ENCODE measurements around the gene GATB.

The GATB gene

DNA sequence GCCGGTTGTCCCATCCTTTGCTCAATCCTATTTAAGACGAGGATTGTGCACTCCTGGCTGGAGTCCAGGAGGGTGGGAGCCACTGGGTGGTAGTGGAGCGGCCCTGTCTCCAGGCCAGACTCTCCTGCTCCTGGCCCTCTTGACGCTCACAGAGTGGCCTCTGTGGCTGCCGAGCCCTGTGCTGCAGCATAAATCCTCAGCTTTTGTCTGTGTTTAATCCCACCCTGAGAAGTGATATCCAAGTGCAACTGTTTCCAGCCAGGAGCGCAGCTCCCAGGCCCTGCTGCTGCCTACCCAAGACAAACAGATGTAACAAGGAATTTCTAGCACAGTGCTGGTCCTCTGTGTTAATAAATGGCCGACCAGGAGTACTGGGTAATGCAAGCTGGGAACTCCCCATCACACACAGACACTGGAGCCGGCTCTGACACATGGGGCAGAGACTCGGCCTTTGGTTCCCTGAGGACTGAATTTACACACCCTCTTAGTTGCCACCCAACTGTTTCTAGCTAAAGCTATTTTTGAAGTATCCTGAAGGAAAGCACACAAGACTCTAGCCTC is 85.3 kb downstream of the GATB start:
- Mint-ChIP-seq H3K9me3 (no peaks in the 10 kb centered on the region), H3K4me1 (ENCODE audit: low read depth) (no peaks in the 10 kb centered on the region), H3K4me3 (no peak overlapping the region), H3K27ac (no peak overlapping the region), H3K36me3 (ENCODE audit: low read depth) (peaks cover 50% of the 10 kb centered on the region), H3K27me3 (no peaks in the 10 kb centered on the region)
- intact Hi-C loops (cut with micrococcal nuclease): no loop called here

DNA sequence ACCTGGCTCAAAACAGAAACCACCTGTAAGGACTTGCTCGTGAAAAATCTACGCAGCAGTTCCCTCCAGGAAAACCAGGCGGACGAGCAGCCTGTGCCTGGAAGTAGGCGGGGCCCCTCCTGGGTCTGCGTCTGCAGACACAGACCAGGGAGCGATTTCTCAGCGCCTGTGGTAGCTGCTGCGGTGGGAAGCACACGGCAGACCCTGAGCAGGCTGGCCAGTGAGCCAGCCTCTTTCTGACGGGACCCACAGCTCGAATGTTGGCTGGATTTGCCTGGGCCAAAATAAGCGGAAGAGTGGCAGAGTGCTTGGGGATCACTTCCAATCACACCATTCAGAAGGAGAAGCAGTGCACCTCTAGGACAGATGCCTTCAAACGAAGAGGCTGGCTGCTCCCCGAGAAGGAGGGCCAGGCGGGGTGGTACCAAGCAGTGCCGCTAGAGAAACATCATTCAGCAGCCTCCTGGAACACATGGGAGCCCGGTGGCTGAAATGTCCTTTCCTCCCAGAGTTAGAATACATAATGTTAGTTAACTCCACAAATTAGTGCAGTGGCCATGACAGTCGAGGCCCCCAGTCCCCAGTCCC is 85.9 kb downstream of the GATB start:
- no peak overlapping the region for H3K27ac Mint-ChIP-seq
- no peaks in the 10 kb centered on the region for H3K9me3 Mint-ChIP-seq
- no peaks in the 10 kb centered on the region for H3K27me3 Mint-ChIP-seq
- H3K4me3 Mint-ChIP-seq: no peak overlapping the region
- peaks cover 47% of the 10 kb centered on the region for H3K36me3 Mint-ChIP-seq (ENCODE audit: low read depth)
- intact Hi-C loops (cut with micrococcal nuclease): no loop called here
- no peaks in the 10 kb centered on the region for H3K4me1 Mint-ChIP-seq (ENCODE audit: low read depth)

GRCh38 chr4:151673908-151674520 is 86.8 kb downstream of the GATB start:
- Mint-ChIP-seq H3K27me3 (no peaks in the 10 kb centered on the region), H3K27ac (no peak overlapping the region), H3K9me3 (no peaks in the 10 kb centered on the region), H3K4me3 (no peak overlapping the region), H3K4me1 (ENCODE audit: low read depth) (no peaks in the 10 kb centered on the region), H3K36me3 (ENCODE audit: low read depth) (peaks cover 43% of the 10 kb centered on the region)
- intact Hi-C loops (cut with micrococcal nuclease): no loop called here

- Mint-ChIP-seq H3K4me3 (no peak overlapping the region), H3K27me3 (no peaks in the 10 kb centered on the region), H3K36me3 (ENCODE audit: low read depth) (peaks cover 33% of the 10 kb centered on the region), H3K27ac (no peak overlapping the region), H3K9me3 (no peaks in the 10 kb centered on the region), H3K4me1 (ENCODE audit: low read depth) (no peaks in the 10 kb centered on the region)
- intact Hi-C loops (cut with micrococcal nuclease): no loop called here
Measured at GRCh38 chr4:151672996-151673395, 87.8 kb downstream of the GATB start.

DNA sequence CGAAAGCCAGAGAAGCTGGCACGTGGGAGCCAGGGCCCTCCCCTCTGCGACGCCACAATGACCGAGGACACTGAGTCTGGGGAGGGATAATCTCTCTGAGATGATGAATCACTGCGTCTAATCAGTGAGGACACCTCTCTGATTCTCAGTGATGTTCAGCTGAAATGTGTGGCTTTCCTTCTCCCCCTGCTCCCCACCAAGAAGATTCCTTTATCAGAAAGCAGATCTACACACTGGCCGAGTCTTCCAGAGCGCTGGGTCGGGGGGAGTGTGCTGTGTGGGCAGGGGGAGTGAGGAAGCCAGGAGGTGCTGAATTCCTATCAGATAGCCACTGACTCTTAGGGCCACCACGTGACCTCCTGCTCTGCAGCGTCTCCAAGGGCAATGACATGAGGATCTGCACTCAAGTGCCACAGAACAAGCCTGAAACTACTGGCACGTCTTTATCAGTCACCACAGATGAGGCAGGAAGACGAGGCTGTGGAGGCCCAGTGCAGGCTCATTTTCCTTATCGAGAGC is 89.2 kb downstream of the GATB start:
- Mint-ChIP-seq H3K4me1 (ENCODE audit: low read depth) (no peaks in the 10 kb centered on the region), H3K27ac (no peak overlapping the region), H3K9me3 (no peaks in the 10 kb centered on the region), H3K4me3 (no peak overlapping the region), H3K36me3 (ENCODE audit: low read depth) (peaks cover 25% of the 10 kb centered on the region), H3K27me3 (no peaks in the 10 kb centered on the region)
- intact Hi-C loops (cut with micrococcal nuclease): no loop called here

- no peaks in the 10 kb centered on the region for H3K4me1 Mint-ChIP-seq (ENCODE audit: low read depth)
- intact Hi-C loops (cut with micrococcal nuclease): no loop called here
- no peaks in the 10 kb centered on the region for H3K9me3 Mint-ChIP-seq
- H3K27me3 Mint-ChIP-seq: no peaks in the 10 kb centered on the region
- H3K36me3 Mint-ChIP-seq (ENCODE audit: low read depth): peaks cover 25% of the 10 kb centered on the region
- no peak overlapping the region for H3K27ac Mint-ChIP-seq
- no peak overlapping the region for H3K4me3 Mint-ChIP-seq
Measured at GRCh38 chr4:151670843-151671242, 90.0 kb downstream of the GATB start.

DNA sequence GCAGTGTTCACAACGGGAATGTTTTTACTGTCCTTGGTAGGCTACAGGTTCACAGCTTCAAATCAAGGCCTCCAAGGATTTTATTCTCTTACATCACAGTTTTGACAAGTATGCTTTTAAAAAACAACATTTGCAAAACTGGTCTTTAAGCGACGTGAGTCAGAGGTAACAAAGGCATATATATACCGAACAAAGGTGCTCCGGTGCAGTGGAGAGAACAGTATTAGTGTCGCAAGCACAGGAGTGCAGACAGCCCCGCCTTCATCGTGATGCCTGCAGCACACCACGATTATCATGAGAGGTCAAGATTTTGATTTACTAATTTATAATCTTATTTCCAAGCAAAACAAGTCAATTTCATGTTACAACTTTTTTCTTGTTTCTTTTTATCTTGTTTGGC is 90.8 kb downstream of the GATB start:
- intact Hi-C loops (cut with micrococcal nuclease): no loop called here
- Mint-ChIP-seq H3K4me1 (ENCODE audit: low read depth) (peaks cover 7% of the 10 kb centered on the region), H3K9me3 (no peaks in the 10 kb centered on the region), H3K27ac (no peak overlapping the region), H3K4me3 (no peak overlapping the region), H3K36me3 (ENCODE audit: low read depth) (peaks cover 25% of the 10 kb centered on the region), H3K27me3 (no peaks in the 10 kb centered on the region)

- H3K36me3 Mint-ChIP-seq (ENCODE audit: low read depth): peaks cover 25% of the 10 kb centered on the region
- intact Hi-C loops (cut with micrococcal nuclease): no loop called here
- H3K27me3 Mint-ChIP-seq: no peaks in the 10 kb centered on the region
- H3K9me3 Mint-ChIP-seq: no peaks in the 10 kb centered on the region
- no peak overlapping the region for H3K4me3 Mint-ChIP-seq
- H3K4me1 Mint-ChIP-seq (ENCODE audit: low read depth): peaks cover 9% of the 10 kb centered on the region
- H3K27ac Mint-ChIP-seq: no peak overlapping the region
Measured at GRCh38 chr4:151668689-151669402, 92.0 kb downstream of the GATB start.

- Mint-ChIP-seq H3K4me1 (ENCODE audit: low read depth) (peaks cover 9% of the 10 kb centered on the region), H3K27ac (no peak overlapping the region), H3K4me3 (no peak overlapping the region), H3K9me3 (no peaks in the 10 kb centered on the region), H3K36me3 (ENCODE audit: low read depth) (peaks cover 16% of the 10 kb centered on the region), H3K27me3 (no peaks in the 10 kb centered on the region)
- intact Hi-C loops (cut with micrococcal nuclease): no loop called here
Measured at GRCh38 chr4:151667666-151668065, 93.1 kb downstream of the GATB start.

- Mint-ChIP-seq H3K4me1 (ENCODE audit: low read depth) (peaks cover 9% of the 10 kb centered on the region), H3K27ac (no peak overlapping the region), H3K27me3 (no peaks in the 10 kb centered on the region), H3K9me3 (no peaks in the 10 kb centered on the region), H3K4me3 (no peak overlapping the region), H3K36me3 (ENCODE audit: low read depth) (peaks cover 9% of the 10 kb centered on the region)
- intact Hi-C loops (cut with micrococcal nuclease): no loop called here
Measured at GRCh38 chr4:151667048-151667447, 93.8 kb downstream of the GATB start.

- H3K27me3 Mint-ChIP-seq: no peaks in the 10 kb centered on the region
- peaks cover 7% of the 10 kb centered on the region for H3K36me3 Mint-ChIP-seq (ENCODE audit: low read depth)
- H3K4me1 Mint-ChIP-seq (ENCODE audit: low read depth): peaks cover 9% of the 10 kb centered on the region
- H3K4me3 Mint-ChIP-seq: no peak overlapping the region
- intact Hi-C loops (cut with micrococcal nuclease): no loop called here
- no peak overlapping the region for H3K27ac Mint-ChIP-seq
- no peaks in the 10 kb centered on the region for H3K9me3 Mint-ChIP-seq
Measured at GRCh38 chr4:151666501-151666900, 94.3 kb downstream of the GATB start.

- H3K4me1 Mint-ChIP-seq (ENCODE audit: low read depth): peaks cover 9% of the 10 kb centered on the region
- no peak overlapping the region for H3K4me3 Mint-ChIP-seq
- H3K27ac Mint-ChIP-seq: no peak overlapping the region
- intact Hi-C loops (cut with micrococcal nuclease): no loop called here
- H3K9me3 Mint-ChIP-seq: no peaks in the 10 kb centered on the region
- peaks cover 1% of the 10 kb centered on the region for H3K27me3 Mint-ChIP-seq
- peaks cover 7% of the 10 kb centered on the region for H3K36me3 Mint-ChIP-seq (ENCODE audit: low read depth)
Measured at GRCh38 chr4:151665785-151666127, 95.1 kb downstream of the GATB start.

DNA sequence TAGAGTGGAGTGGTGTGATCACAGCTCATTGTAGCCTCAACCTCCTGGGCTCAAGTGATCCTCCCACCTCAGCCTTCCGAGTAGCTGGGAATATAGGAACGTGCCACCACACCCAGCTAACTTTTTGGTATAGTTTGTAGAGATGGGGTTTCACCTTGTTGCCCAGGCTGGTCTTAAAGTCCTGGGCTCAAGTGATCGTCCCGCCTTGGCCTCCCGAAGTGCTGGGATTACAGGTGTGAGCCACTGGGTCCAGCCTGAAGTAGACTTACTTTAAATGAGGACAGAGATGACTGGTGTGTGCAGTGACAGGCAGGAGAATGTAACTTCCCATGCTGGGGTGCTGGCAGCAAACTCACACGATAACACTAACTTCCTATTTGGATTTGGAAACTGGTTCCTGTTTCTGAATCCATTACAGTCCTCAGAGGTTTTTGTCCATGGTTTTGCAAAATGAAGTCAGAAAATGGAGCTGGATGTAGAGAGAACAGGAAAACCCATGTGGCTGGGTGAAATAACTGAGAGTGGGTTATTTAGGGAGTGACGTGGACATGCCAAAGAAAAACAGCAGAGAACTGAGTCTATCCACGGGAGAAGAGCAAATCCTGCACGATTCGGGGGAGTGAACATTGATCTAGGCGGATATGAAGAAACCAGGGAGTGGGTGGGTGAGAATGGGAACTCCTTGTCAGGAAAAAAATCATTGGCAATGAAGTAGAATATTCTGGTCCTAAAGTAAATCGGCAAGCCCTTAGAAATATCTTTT is 95.6 kb downstream of the GATB start:
- Mint-ChIP-seq H3K27me3 (peaks cover 1% of the 10 kb centered on the region), H3K4me1 (ENCODE audit: low read depth) (peaks cover 9% of the 10 kb centered on the region), H3K36me3 (ENCODE audit: low read depth) (peaks cover 7% of the 10 kb centered on the region), H3K27ac (peak overlapping the region; percentile 6), H3K4me3 (no peak overlapping the region), H3K9me3 (no peaks in the 10 kb centered on the region)
- intact Hi-C loops (cut with micrococcal nuclease): no loop called here

GRCh38 chr4:151664289-151664688 is 96.5 kb downstream of the GATB start:
- no peak overlapping the region for H3K4me3 Mint-ChIP-seq

More at GRCh38 chr4:151664289-151664688, 96.5 kb downstream of the GATB start:
- Mint-ChIP-seq H3K27ac (no peak overlapping the region), H3K9me3 (no peaks in the 10 kb centered on the region), H3K36me3 (ENCODE audit: low read depth) (no peaks in the 10 kb centered on the region), H3K27me3 (peaks cover 1% of the 10 kb centered on the region), H3K4me1 (ENCODE audit: low read depth) (peaks cover 9% of the 10 kb centered on the region)
- intact Hi-C loops (cut with micrococcal nuclease): no loop called here

All from dendritic cell treated with granulocyte-macrophage colony-stimulating factor and Interleukin-4, amounts not matched to agents 40 ng/mL and 50 ng/mL, for 4 days (primary cell).